NCI-H146 (cell line): ENCODE measurements around the gene PGAP1.

Source experiments
- DNase-seq: peaks from one replicate; lab custom pipeline; 2025; lab: John Stamatoyannopoulos, UW

The PGAP1 gene, protein sequence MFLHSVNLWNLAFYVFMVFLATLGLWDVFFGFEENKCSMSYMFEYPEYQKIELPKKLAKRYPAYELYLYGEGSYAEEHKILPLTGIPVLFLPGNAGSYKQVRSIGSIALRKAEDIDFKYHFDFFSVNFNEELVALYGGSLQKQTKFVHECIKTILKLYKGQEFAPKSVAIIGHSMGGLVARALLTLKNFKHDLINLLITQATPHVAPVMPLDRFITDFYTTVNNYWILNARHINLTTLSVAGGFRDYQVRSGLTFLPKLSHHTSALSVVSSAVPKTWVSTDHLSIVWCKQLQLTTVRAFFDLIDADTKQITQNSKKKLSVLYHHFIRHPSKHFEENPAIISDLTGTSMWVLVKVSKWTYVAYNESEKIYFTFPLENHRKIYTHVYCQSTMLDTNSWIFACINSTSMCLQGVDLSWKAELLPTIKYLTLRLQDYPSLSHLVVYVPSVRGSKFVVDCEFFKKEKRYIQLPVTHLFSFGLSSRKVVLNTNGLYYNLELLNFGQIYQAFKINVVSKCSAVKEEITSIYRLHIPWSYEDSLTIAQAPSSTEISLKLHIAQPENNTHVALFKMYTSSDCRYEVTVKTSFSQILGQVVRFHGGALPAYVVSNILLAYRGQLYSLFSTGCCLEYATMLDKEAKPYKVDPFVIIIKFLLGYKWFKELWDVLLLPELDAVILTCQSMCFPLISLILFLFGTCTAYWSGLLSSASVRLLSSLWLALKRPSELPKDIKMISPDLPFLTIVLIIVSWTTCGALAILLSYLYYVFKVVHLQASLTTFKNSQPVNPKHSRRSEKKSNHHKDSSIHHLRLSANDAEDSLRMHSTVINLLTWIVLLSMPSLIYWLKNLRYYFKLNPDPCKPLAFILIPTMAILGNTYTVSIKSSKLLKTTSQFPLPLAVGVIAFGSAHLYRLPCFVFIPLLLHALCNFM

DNA sequence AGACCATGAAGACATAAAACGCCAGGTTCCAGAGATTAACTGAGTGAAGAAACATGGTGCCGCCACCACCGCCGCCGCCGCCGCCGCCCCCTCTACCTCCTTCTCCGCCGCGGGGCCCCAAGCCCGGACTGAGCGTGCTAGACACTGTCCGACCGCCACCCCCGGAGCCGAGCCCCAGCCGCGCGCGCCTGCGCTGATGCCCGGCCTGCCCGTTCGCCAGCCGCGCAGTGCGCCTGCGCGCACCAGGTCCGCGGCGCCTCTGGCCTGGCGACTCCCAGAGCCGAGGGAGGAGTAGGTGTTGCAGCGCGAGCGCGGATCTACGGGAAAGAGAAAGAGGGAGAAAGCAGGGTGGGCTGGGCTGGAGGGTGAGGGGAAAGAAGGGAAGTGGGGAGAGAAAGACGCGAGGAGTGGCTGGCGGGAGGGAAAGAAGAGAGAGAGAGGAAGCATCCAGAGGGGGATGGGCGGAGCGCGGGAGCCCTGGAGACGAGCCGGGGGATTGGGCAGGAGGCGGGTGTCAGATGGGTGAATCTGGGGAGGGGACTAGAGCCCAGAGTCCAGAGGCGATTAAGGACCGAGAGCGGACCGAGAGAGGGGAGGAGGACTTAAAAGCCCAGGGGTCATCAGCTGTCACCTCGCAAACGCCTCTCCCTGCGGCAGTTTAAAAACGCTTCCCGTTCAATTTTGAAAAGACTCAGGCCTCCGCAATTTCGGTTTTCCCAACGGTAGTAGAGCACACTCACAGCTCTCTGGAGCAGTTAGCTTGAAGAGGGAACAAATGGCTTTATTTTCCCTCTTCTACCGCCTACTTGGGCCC is at the start of gene PGAP1:
Gene PGAP1, minus strand, starts transcription at position 146 of the 814 bp plus-strand sequence. Its CDS starts 91 bp downstream, at position 55.
- peak; percentile 99 for DNase-seq

DNA sequence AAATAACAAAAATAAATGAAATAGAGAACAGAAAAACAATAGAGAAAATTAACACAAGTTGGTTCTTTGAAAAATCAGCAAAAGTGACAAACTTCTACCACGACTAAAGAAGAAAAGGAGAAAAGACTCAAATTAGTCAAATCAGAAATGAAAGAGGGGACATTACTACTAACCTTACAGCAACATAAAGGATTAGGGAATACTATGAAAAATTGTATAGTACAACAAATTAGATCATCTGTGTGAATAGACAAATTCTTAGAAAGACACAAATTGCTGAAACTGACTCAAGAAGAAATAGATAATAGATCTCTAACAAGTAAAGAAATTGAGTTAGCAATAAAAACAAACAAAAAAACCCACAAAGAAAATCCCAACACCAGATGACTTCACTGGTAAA is 48.5 kb upstream of the PGAP1 start:
- no peak for DNase-seq

DNA sequence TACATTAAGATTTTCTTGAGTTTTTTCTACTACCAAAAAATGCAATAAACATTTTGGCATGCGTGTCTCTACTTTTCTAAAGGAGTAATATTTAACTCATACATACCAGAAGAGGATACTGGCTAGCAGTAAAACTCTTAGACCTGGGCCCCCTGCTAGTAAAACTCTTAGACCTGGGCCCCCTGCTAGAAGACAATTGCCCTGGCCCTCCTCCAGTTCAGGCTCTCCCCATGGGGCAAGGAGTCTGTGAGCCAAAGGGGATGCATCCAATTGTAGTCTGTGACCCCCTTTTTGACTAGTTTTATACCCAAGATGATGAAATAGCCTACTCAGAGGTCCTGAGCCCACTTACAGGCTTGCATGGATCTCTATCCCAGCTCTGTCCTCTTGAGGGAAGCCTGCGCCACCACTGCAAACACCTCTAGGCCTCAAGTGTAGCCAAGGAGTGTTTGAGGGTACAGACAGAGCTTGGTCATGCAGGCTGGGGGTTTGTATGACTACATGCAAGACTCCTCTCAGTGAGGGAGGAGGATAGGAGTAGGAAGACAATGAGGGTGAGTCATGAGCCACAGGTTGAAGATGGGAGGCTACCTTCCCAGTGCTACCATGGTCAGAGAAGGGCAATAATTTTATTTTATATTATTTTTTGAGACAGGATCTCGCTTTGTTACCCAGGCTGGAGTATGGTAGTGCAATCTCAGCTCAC is 45.2 kb upstream of the PGAP1 start:
- no peak for DNase-seq

DNA sequence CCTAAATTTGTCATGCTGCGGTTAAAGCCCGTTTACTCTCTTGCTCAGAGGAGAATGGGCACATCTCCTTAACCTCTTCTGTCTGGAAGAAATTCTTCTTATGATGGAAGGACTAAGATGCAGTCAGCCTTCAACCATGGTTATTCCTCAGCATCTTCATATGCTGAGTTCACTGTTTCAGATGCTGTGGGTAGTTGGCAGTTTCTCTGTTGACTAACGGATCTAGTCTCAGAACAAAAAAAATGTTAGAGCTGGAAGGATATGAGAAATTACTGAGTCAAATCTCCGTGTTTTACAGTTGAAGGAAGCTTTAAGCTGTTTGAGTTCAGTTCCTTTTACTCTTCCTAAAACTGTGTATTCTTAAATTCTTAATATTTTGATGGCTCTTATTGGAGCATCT is 43.6 kb upstream of the PGAP1 start:
- no peak for DNase-seq

DNA sequence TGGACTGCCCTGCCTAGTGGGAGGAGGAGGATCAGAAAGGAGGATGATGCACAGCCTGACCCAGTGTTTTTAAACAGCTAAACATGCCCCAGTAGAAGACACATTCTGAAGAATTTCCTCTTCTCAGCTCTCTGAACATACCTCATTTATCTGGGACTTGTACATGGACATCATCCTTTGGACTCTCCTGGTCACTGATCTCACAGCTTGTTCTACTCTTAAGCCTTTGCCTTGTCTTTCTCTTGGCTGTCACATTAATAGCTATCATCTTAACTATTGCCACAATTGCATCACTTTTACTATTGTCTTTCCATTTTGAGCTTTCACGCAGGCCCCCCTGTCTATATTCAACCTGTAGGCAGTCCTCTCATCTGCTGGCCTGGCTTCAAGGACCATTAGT is 42.0 kb upstream of the PGAP1 start:
- DNase-seq, result no peak

DNA sequence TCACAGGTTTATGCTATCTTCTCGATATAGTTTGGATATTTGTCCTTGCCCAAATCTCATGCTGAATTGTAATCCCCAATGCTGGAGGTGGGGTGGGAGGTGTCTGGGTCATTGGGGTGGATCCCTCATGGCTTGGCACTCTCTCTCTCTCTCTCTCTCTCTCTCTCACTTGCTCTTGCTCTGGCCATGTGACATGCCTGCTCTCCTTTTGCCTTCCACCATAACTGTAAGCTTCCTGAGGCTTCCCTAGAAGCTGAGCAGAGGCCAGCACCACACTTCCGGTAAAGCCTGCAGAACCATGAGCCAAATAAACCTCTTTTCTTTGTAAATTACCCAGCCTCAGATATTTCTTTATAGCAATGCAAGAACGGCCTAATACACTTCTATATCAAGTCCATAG is 41.3 kb upstream of the PGAP1 start:
- no peak for DNase-seq

DNA sequence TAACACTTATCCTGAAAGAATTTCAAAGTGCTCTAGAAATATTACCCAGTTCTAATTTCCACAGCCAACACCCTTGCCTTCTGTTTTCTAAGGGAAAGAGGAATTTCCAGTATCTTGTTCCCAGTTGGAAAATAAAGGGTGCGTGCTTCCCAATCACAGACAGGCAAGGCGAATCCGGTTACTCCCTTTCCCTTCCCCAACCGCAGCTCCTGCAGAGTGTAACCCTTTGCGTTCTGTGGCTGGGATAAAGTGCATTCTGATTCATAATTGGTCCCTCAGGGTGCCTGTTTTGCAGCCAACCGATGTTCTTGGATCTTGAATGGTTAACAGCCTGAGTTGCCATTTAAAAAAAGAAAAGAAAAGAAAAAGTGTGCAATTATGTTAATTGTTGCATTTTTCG is 40.6 kb upstream of the PGAP1 start:
- no peak for DNase-seq

DNA sequence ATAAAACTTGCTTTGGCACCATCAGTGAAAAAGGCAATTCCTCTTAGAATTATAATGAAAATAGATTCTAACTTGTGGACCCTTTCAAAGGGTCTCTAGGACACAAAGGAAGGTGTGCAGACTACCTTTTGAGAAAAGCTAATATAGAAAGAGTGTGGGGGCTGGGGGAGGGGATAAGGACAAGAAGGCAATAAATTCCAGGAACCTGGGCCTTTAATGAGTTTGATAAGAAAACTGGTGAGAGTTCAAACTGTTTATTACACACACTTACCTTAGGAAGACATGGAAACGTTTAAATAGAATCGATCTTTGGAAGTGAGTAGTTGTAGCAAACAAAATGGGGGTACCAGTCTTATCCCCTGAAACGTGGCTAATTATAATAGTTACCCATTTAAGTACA is 39.6 kb upstream of the PGAP1 start:
- no peak for DNase-seq

DNA sequence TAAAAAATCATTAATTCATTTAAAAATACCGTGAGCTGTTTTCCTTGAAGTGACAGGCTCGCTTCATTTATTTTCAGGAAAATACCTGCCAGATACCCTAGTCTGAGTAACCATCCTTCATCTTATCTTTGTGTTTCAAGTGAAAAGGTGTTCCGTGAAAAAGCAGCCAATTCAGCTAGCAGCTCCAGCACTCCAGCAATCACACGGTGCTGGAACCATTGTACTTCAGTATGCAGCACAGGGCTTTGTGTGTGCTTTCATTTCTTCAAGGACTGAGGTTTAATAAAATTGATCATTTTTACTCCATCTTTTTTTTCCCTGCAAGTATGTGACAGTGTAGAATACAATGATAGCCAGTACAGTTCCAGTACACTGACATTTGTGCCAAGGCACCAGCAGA is 39.1 kb upstream of the PGAP1 start:
- DNase-seq, result peak; percentile 13

DNA sequence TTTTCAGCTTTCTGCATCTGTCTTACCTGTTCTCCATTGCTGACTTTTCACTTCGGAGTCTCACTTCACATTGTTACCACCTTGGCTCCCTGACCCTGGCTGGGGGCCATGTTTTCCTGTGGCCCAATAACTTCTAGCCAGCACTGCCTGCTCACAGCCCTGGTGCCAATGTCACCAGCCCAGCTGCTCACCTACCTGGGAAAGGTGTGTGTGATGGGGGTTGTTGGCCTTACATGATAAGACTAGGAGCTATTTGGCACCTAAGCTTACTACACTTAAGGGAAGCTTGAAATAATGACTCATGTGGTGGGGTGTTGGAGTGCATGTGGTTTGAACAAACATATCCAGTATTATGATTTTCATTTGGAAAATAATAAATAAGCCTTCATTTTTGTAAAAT is 37.5 kb upstream of the PGAP1 start:
- DNase-seq, result no peak

DNA sequence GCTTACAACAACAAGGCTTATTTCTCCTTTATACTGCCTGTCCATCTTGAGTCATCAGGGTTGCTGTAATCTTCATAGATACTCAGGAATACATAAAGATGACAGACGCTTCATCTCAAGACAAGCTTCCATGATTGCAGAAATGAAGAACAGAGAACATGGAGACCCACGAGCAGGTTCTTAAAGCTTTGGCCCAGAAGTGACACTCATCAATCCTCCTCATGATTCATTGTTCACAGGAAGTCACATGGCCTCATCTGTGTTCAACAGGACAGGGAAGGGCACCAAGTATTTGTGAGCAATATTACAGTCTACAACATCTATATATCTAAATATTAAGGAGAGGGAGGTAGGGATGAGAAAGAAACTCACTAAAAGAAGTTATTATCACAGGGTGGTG is 36.5 kb upstream of the PGAP1 start:
- no peak for DNase-seq

DNA sequence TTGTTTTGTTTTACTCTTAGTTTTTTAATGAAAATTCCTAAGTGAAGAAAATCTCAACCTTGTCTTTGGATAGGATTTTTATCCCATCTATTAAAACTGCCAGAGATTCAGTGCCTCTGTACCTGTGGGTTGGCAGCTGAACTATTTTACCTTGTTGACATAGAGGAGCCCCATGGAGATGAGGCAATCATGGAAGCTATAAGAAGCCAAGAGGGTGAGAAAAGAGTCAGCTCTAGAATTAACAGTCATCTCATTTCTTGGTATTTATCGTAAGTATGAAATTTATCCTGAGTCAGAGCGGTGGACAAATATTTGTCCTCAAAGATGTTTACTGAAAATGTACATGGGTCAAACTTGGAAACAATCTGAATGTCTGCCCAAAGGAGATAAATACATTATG is 35.8 kb upstream of the PGAP1 start:
- peak; percentile 15 for DNase-seq

DNA sequence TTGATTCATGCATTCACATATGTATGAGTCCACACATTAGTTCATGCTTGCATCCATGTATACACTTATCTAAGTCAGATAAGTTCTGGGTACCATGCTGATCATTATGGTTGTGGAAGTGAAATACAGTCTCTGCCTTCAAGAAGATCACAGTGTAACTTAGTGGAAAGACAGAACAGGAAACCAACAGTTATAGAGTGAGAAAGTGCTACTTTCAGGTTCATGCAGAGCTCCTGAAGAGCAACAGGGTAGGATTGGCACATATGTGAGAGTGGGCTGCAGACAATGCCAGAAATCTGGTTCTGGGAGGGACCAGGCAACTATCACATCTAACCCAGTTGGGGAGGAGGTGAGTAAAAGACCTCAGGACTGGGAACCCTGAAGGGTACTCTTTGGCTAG is 35.4 kb upstream of the PGAP1 start:
- no peak for DNase-seq

DNA sequence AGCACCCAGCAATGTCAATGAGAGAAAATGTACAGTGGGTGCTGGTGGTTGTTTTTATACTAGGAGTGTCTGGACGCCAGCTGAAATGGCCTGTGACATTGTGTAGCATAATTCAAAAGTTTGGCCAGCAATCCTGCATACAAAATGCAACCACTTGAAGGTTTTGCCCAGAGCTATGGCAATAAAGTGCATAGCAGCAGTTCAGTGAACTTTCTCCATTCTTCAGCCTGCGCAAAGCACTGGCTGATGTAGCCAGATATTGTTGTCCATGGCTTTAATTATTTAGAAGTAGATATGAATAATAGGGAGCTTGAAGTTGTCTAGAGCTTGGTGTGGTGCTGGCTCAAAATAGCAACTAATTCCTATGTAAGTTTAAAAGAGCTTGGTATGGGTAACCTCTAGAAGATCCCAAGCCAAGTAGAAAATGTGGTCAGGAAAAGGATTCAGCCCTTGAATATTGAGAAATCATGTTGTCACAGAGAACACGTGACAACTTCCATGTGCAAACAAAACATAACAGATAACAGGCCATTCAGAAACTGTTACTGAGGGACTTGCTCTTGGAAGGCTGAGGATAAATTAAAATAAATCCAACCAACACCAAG is 33.3 kb upstream of the PGAP1 start:
- no peak for DNase-seq

DNA sequence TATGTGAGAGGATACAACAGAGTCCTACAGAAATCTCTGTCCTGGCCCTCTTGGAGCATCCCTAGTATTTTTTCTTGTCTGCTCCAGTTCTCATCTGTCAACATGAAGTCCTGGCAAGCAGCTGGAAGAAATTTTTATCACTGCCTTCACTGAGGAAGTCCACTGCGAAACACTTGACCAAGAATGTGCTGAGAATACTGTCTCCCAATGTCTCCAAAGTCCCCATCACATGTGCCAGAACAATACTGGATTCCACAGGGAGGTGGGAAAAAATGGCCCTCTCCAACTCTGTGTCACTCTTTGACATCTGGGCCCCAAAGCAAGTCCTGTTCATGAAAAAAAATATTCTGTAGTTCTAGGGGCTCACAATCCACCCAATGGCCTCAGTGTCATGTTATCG is 32.8 kb upstream of the PGAP1 start:
- DNase-seq, result no peak

DNA sequence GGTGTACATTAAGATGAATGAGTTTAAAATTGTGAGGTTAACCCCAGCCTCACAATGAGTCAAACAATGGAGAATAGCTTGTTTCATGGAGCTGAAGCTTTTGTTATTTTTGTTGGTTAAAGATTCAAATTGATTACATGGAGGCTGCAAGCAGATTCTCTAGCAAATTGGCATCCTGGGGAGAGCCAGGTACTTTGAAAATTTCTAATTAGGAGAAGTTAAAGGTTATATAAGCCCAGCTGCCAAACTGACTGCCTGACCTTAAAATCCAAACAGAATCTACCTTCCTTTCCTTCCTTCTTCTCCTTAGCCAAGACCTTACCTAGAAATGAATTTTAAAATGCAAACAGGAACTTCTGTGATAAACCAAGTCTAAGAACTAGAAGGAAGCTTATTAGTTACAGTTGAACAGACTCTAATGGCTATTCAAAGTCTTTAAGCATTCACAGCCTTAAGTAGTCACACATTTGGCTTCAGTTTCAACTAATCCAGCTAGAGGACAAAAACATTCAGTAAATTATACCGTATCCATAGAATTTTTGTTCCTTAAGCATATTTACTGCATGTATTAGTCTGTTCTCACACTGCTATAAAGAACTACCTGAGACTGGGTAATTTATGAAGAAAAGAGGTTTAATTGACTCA is 31.5 kb upstream of the PGAP1 start:
- peak; percentile 35 for DNase-seq

DNA sequence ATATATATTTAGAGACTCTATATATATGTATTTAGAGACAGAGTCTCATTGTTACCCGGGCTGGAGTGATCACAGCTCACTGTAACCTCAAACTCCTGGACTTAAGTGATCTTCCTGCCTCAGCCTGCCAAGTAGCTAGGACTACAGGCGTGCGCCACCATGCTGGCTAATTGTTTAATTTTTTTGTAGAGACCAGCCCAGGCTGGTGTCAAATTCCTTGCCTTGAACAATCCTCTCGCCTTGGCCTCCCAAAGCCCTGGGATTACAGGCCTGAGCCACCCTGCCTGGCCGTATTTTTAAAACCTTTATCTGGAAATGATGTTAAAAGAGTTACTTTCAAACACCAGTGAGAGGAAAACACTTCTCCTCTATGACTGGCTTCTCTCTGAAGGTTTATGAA is 30.9 kb upstream of the PGAP1 start:
- DNase-seq, result peak; percentile 48

DNA sequence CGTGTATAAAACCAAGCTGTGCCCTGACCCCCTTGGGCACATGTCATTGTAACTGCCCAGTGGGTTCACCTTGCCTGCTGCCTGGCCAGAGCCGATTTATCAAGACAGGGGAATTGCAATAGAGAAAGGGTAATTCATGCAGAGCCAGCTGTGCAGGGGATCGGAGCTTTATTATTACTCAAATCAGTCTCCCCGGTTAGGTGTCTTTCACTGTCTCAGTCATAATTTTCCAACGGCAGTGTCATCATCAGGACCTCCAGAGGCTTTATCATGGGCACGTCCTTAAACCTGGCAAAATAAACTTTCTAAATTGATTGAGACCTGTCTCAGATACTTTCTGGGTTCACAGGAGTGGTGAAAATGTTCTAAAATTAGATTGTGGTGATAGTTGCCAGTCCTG is 29.6 kb upstream of the PGAP1 start:
- peak; percentile 95 for DNase-seq

DNA sequence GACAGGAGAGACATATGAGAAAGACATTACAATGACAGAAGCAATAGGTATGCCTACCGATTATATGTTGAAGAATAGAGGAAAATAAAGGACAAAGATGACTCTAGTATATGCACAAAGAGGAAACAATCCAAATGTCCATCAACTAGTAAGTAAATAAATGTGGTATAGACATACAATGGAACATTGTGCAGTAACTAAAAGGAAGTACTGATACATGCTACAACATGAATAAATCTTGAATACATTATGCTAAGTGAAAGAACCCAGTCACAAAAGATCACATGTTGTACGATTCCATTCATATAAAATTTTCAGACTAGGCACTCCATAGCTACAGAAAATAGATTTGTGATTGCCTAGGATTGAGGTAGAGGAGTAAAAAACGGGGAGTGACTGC is 28.5 kb upstream of the PGAP1 start:
- peak; percentile 34 for DNase-seq

DNA sequence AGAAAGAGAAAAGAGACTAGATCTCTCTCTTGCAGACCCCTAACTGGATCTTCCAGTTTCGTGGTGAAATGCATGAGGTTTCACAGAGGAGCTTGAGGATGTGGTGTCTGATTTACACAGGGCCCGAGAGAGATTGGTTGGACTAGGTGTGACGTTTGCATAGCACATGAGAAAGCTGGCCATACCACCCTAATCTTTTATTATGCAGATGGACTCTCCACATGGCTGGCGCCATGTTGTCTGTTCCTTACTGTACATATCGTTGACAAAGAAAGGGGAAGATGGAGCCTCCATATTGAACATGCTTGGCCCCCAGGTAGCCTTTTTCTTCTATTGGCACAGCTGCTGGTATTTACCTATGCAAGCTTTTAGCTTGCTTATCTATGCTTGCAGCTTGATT is 27.5 kb upstream of the PGAP1 start:
- peak; percentile 98 for DNase-seq

DNA sequence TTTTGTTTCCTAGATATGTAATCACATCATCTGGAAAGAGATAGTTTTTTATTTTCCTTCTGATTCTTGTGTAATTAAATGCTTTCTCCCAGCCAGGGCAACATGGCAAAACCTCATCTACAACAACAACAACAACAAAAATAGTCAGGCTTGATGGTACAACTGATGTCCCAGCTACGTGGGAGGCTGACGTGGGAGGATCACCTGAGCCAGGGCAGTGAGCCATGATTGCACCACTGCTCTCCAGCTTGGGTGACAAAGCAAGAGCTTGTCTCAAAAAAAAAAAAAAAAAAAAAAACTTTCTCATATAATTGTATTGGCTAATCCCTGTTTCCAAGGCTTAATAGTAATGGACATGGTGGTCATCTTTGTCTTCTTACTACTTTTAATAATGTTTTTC is 26.4 kb upstream of the PGAP1 start:
- DNase-seq, result no peak
